NCI-H2107 treated with DMSO at 0.1 percent for 48 hours (cell line): Measurements from ENCODE around the gene LEO1.

ENCODE experiments used
- DNase-seq: peaks from one replicate; lab custom pipeline; 2025; ENCODE audit not compliant: unreplicated experiment; lab: John Stamatoyannopoulos, UW

LEO1 gene

GRCh38 chr15:51971375-51972133, at the start of gene LEO1:
Gene LEO1, minus strand, starts transcription at chr15:51971778. Its CDS starts 33 bp downstream, at chr15:51971745.
- peak; percentile 86 for DNase-seq

GRCh38 chr15:52021128-52021671, 49.6 kb upstream of the LEO1 start:
- no peak for DNase-seq

- DNase-seq = no peak
Observed at GRCh38 chr15:52020221-52021085, 48.9 kb upstream of the LEO1 start.

GRCh38 chr15:52019394-52020220, 48.0 kb upstream of the LEO1 start:
- no peak for DNase-seq

GRCh38 chr15:52018693-52019393, 47.3 kb upstream of the LEO1 start, which contains the start of gene MAPK6:
Gene MAPK6, plus strand, starts transcription at chr15:52019219. Its CDS starts 27,242 bp downstream, at chr15:52046461.
- peak; percentile 40 for DNase-seq

GRCh38 chr15:52018244-52018643, 46.7 kb upstream of the LEO1 start:
- DNase-seq = no peak

GRCh38 chr15:52016316-52016715, 44.7 kb upstream of the LEO1 start:
- DNase-seq = no peak

- DNase-seq = no peak
Observed at GRCh38 chr15:52014616-52015015, 43.0 kb upstream of the LEO1 start.

GRCh38 chr15:52013151-52013791, 41.7 kb upstream of the LEO1 start:
- DNase-seq = no peak

GRCh38 chr15:52012210-52012609, 40.6 kb upstream of the LEO1 start:
- no peak for DNase-seq

GRCh38 chr15:52011711-52012144, 40.1 kb upstream of the LEO1 start:
- DNase-seq = peak; percentile 68

- peak; percentile 12 for DNase-seq
Observed at GRCh38 chr15:52010633-52011595, 39.3 kb upstream of the LEO1 start.

GRCh38 chr15:52008698-52009434, 37.3 kb upstream of the LEO1 start:
- DNase-seq = no peak

- DNase-seq = no peak
Observed at GRCh38 chr15:52008359-52008697, 36.8 kb upstream of the LEO1 start.

- DNase-seq = no peak
Observed at GRCh38 chr15:52006702-52007340, 35.2 kb upstream of the LEO1 start.

GRCh38 chr15:52005748-52006701, 34.4 kb upstream of the LEO1 start:
- no peak for DNase-seq
